HCT116 (cell line): ENCODE measurements around the gene MTUS2. TPM values are rescaled to one million over a fixed set of nuclear protein-coding genes. Genes with fewer than 3 reads are reported as not detected.

Experiments used
- ATAC-seq: fragments of 200-7000 bp; cut with Tn5 transposase; 2 replicates; pipeline ENCODE4 v1.9.1; 2020; ENCODE audit warnings: mild to moderate bottlenecking, moderate library complexity
- BruUV-seq: library from RNA; stranded (reverse); fragments of 400-500 nt; replicated peaks from 2 replicates; lab custom pipeline; 2021; lab: Mats Ljungman, UMichigan
- CTCF ChIA-PET: fragments of 300-600 bp; sonication (Branson Sonifier 250); formaldehyde crosslinking; loops from one replicate; lab custom pipeline; 2021; ENCODE audit warnings: antibody characterized with exemption; lab: Charles Lee
- POLR2A ChIA-PET: fragments of 300-600, 350-600 bp; sonication (Branson Sonifier 250); formaldehyde crosslinking; loops from one replicate; lab custom pipeline; 2021; ENCODE audit warnings: antibody characterized with exemption; lab: Charles Lee
- RAD21 ChIA-PET, 2 experiments: fragments of 300-600 bp; sonication (Branson Sonifier 250); formaldehyde crosslinking; loops; one replicate each; lab custom pipeline; 2023; ENCODE audit warnings: low total read pairs in 2 of 2; ENCODE audit not compliant: uncharacterized antibody in 2 of 2, unreplicated experiment in 2 of 2, low non-redundant PET in 1 of 2; lab: Charles Lee
- DNase-seq: peaks from one replicate; pipeline ENCODE4 v3.0.0-alpha.2; 2010; ENCODE audit warnings: low read depth, low spot score
- H2AFZ ChIP-seq: fragments of 200-600 bp; shearing (Covaris generic), sonication (generic); 2 replicates; pipeline ENCODE4 v1.6.1; 2017; ENCODE audit warnings: low read depth, mixed run types, mixed read lengths, antibody characterized with exemption, low read length; ENCODE audit not compliant: poor library complexity, severe bottlenecking
- H3K27ac ChIP-seq: 2 replicates; pipeline ENCODE4 v1.5.1; 2012; ENCODE audit warnings: low read depth, low read length
- H3K27me3 ChIP-seq: fragments of 200-600 bp; sonication (generic); 2 replicates; pipeline ENCODE4 v1.6.1; 2016; ENCODE audit warnings: mixed run types, low read length, mixed read lengths; ENCODE audit not compliant: insufficient read depth
- H3K36me3 ChIP-seq, 2 experiments: fragments of 200-500 bp in 1 of 2; fragments of 200-600 bp in 1 of 2; sonication (Bioruptor generic) in 1 of 2; sonication (generic) in 1 of 2; 2 replicates each; pipeline versions ENCODE4 v1.5.1 to v1.6.1; 2014 to 2016; ENCODE audit warnings: low read length in 2 of 2, inconsistent platforms in 1 of 2, mixed read lengths in 1 of 2, mixed run types in 1 of 2; ENCODE audit not compliant: insufficient read depth in 2 of 2, control insufficient read depth in 1 of 2
- H3K4me1 ChIP-seq, 2 experiments: fragments of 200-600 bp in 1 of 2; sonication (generic) in 1 of 2; 2 replicates each; pipeline versions ENCODE4 v1.5.1 to v1.6.1; 2012 to 2017; ENCODE audit warnings: low read length in 2 of 2, inconsistent platforms in 1 of 2, mild to moderate bottlenecking in 1 of 2, mixed read lengths in 1 of 2, mixed run types in 1 of 2, moderate library complexity in 1 of 2; ENCODE audit not compliant: insufficient read depth in 2 of 2, control insufficient read depth in 1 of 2
- H3K4me2 ChIP-seq: fragments of 200-600 bp; sonication (generic); 2 replicates; pipeline ENCODE4 v1.6.1; 2017; ENCODE audit warnings: mixed run types, low read length, mixed read lengths
- H3K4me3 ChIP-seq, 2 experiments: fragments of 200-600 bp in 1 of 2; sonication (generic) in 1 of 2; replicated peaks in 1 of 2; 2 replicates each; pipeline ENCODE4 v1.5.1; 2011 to 2016; ENCODE audit warnings: low read length in 2 of 2, control low read depth in 1 of 2, low read depth in 1 of 2, mild to moderate bottlenecking in 1 of 2, mixed read lengths in 1 of 2, mixed run types in 1 of 2
- H3K79me2 ChIP-seq: fragments of 200-600 bp; sonication (generic); 2 replicates; pipeline ENCODE4 v1.6.1; 2017; ENCODE audit warnings: mild to moderate bottlenecking, mixed run types, low read length, moderate library complexity, mixed read lengths; ENCODE audit not compliant: insufficient read depth
- H3K9ac ChIP-seq: fragments of 200-600 bp; sonication (generic); 2 replicates; pipeline ENCODE4 v1.6.1; 2016; ENCODE audit warnings: low read length, mixed read lengths
- H3K9me2 ChIP-seq: fragments of 200-600 bp; sonication (generic), shearing (Covaris generic); 2 replicates; pipeline ENCODE4 v1.6.1; 2017; ENCODE audit warnings: mixed run types, mild to moderate bottlenecking, moderate library complexity; ENCODE audit not compliant: insufficient read depth
- H3K9me3 ChIP-seq, 2 experiments: fragments of 200-500 bp in 1 of 2; fragments of 200-600 bp in 1 of 2; sonication (Bioruptor generic) in 1 of 2; sonication (generic) in 1 of 2; 2 replicates each; pipeline ENCODE4 v1.6.1; 2014 to 2017; ENCODE audit warnings: low read length in 2 of 2, mixed read lengths in 2 of 2, inconsistent platforms in 1 of 2, low read depth in 1 of 2, mild to moderate bottlenecking in 1 of 2, mixed run types in 1 of 2, moderate library complexity in 1 of 2; ENCODE audit not compliant: control insufficient read depth in 1 of 2, insufficient read depth in 1 of 2
- H4K20me1 ChIP-seq: fragments of 200-600 bp; sonication (generic), shearing (Covaris generic); 2 replicates; pipeline ENCODE4 v1.6.1; 2017; ENCODE audit warnings: mixed run types, mild to moderate bottlenecking, moderate library complexity; ENCODE audit not compliant: insufficient read depth
- CBX3 ChIP-seq: IDR thresholded peaks from 2 replicates; pipeline ENCODE4 v1.6.1; 2012; ENCODE audit warnings: low read depth
- CEBPB ChIP-seq: IDR thresholded peaks from 2 replicates; pipeline ENCODE4 v1.6.1; 2012; ENCODE audit warnings: low read depth
- ELF1 ChIP-seq: IDR thresholded peaks from 2 replicates; pipeline ENCODE4 v1.6.1; 2012; ENCODE audit warnings: low read depth, borderline replicate concordance
- FOSL1 ChIP-seq: IDR thresholded peaks from 2 replicates; pipeline ENCODE4 v1.6.1; 2012; ENCODE audit warnings: low read depth
- JUND ChIP-seq: IDR thresholded peaks from 2 replicates; pipeline ENCODE4 v1.6.1; 2012
- POLR2A ChIP-seq: IDR thresholded peaks from 2 replicates; pipeline ENCODE4 v1.7.0; 2011; ENCODE audit warnings: borderline replicate concordance; ENCODE audit not compliant: insufficient read depth, insufficient read length; ENCODE audit errors: extremely low read depth
- POLR2AphosphoS5 ChIP-seq: IDR thresholded peaks from 2 replicates; pipeline ENCODE4 v1.6.1; 2011; ENCODE audit warnings: mild to moderate bottlenecking, low read depth, low read length, moderate library complexity
- SP1 ChIP-seq: IDR thresholded peaks from 2 replicates; pipeline ENCODE4 v1.6.1; 2012; ENCODE audit warnings: low read depth
- ZFX ChIP-seq: fragments of 450-650 bp; IDR thresholded peaks from 2 replicates; pipeline ENCODE4 v1.6.1; 2017
- intact Hi-C: fragments of 100-400 bp; cut with micrococcal nuclease; formaldehyde crosslinking; loops from 2 replicates; pipeline ENCODE4 v1.10.0; 2022
- total RNA-seq: library from RNA; stranded (reverse); gene quantifications from one replicate; pipeline ENCODE4 v1.2.1, GENCODE V29; 2021; ENCODE audit not compliant: unreplicated experiment
- TF ChIP-seq, protein P1 (sequence below): IDR thresholded peaks from 2 replicates; pipeline ENCODE4 v1.6.1; 2011; ENCODE audit warnings: mild to moderate bottlenecking, low read length, moderate library complexity; ENCODE audit not compliant: insufficient replicate concordance; ENCODE audit errors: extremely low read depth
- TF ChIP-seq, protein P2 (sequence below), 3 experiments: fragments of 200-600 bp in 1 of 3; sonication (generic) in 1 of 3; IDR thresholded peaks in 2 of 3; conservative IDR thresholded peaks in 1 of 3; 2 replicates each; pipeline ENCODE4 v1.5.1; 2012 to 2017; ENCODE audit warnings: low read depth in 2 of 3, low read length in 2 of 3, antibody characterized with exemption in 1 of 3, borderline replicate concordance in 1 of 3, control low read depth in 1 of 3, mild to moderate bottlenecking in 1 of 3, mixed read lengths in 1 of 3, mixed run types in 1 of 3, moderate library complexity in 1 of 3; ENCODE audit not compliant: insufficient read depth in 1 of 3

Gene MTUS2
- total RNA-seq, 1 experiment from 2014 or later = 0.02 TPM

DNA sequence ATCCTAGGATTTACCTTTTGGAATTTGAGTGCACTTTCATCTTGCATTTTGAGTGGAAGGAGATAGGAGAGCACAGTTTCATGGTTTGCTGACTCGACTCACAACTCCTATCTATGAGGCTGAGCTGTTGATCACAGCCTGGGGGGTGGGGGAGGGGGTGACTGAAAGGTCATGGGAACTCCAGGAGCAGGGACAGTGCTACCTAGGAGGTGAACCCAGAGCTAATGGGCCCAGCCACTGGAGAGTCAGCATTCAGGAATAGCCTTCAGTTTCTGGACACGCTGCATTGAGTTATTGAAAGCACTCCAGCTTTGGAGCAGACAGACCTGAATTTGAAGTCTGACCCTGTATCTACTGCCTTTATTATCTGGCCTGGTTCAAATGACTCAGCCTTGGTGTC lies 435.4 kb downstream of the MTUS2 start:
- Histone ChIP-seq H3K9ac (no peak overlapping the region), H3K27ac (no peak overlapping the region), H3K79me2 (no peaks in the 10 kb centered on the region), H3K27me3 (peaks cover 32% of the 10 kb centered on the region), H3K4me2 (no peak overlapping the region), H3K9me3 (no peaks in the 10 kb centered on the region), H2AFZ (no peak overlapping the region), H4K20me1 (no peaks in the 10 kb centered on the region), H3K4me1 (no peaks in the 10 kb centered on the region), H3K4me3 (no peak overlapping the region), H3K9me2 (no peaks in the 10 kb centered on the region), H3K36me3 (no peaks in the 10 kb centered on the region)
- ATAC-seq (no peak), DNase-seq (no peak)
- no TSS peak for BruUV-seq
- CTCF ChIA-PET = no interaction called here
- POLR2A ChIA-PET = no interaction called here
- RAD21 ChIA-PET = no interaction called here
- TF ChIP-seq POLR2A (no peak), ELF1 (no peak), ZFX (no peak), CEBPB (no peak), CBX3 (no peak), SP1 (no peak), JUND (no peak), FOSL1 (no peak)
- TF ChIP-seq, protein P1, sequence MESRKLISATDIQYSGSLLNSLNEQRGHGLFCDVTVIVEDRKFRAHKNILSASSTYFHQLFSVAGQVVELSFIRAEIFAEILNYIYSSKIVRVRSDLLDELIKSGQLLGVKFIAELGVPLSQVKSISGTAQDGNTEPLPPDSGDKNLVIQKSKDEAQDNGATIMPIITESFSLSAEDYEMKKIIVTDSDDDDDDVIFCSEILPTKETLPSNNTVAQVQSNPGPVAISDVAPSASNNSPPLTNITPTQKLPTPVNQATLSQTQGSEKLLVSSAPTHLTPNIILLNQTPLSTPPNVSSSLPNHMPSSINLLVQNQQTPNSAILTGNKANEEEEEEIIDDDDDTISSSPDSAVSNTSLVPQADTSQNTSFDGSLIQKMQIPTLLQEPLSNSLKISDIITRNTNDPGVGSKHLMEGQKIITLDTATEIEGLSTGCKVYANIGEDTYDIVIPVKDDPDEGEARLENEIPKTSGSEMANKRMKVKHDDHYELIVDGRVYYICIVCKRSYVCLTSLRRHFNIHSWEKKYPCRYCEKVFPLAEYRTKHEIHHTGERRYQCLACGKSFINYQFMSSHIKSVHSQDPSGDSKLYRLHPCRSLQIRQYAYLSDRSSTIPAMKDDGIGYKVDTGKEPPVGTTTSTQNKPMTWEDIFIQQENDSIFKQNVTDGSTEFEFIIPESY = no peak
- intact Hi-C loops = no loop called here

GRCh38 chr13:29260684-29261083 lies 440.5 kb downstream of the MTUS2 start:
- POLR2A ChIA-PET = no interaction called here
- H3K4me1 ChIP-seq = no peaks in the 10 kb centered on the region
- H3K4me3 ChIP-seq = no peak overlapping the region
- H3K27ac ChIP-seq = no peak overlapping the region
- no peak overlapping the region for H3K4me2 ChIP-seq
- intact Hi-C loops = loop anchor here (5.0 kb wide), 1 partner anchor 448 kb away; no protein-coding TSS in a partner anchor
- no peak overlapping the region for H2AFZ ChIP-seq
- peaks cover 40% of the 10 kb centered on the region for H3K27me3 ChIP-seq
- H3K9me2 ChIP-seq = no peaks in the 10 kb centered on the region
- H3K36me3 ChIP-seq = no peaks in the 10 kb centered on the region
- RAD21 ChIA-PET = interaction anchor here in 1 of 2 experiments (0.6 kb wide), 1 partner anchor 107 kb away, joined by 4 read pairs; no protein-coding TSS in a partner anchor
- H4K20me1 ChIP-seq = no peaks in the 10 kb centered on the region
- no peak overlapping the region for H3K9ac ChIP-seq
- no TSS peak for BruUV-seq
- TF ChIP-seq POLR2AphosphoS5 = no peak
- TF ChIP-seq, protein P2, sequence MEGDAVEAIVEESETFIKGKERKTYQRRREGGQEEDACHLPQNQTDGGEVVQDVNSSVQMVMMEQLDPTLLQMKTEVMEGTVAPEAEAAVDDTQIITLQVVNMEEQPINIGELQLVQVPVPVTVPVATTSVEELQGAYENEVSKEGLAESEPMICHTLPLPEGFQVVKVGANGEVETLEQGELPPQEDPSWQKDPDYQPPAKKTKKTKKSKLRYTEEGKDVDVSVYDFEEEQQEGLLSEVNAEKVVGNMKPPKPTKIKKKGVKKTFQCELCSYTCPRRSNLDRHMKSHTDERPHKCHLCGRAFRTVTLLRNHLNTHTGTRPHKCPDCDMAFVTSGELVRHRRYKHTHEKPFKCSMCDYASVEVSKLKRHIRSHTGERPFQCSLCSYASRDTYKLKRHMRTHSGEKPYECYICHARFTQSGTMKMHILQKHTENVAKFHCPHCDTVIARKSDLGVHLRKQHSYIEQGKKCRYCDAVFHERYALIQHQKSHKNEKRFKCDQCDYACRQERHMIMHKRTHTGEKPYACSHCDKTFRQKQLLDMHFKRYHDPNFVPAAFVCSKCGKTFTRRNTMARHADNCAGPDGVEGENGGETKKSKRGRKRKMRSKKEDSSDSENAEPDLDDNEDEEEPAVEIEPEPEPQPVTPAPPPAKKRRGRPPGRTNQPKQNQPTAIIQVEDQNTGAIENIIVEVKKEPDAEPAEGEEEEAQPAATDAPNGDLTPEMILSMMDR (IDR thresholded peaks at IDR 0.05 in 2 of 3, conservative IDR thresholded peaks at IDR 0.05 in 1 of 3; ENCODE audit: borderline replicate concordance in 1 of 3, insufficient read depth in 1 of 3, low read depth in 2 of 3, low read length in 2 of 3) = peak in 2 of 3 experiments; percentile 13 to 19; a peak in 1 of 6 replicates
- H3K79me2 ChIP-seq = no peaks in the 10 kb centered on the region
- H3K9me3 ChIP-seq = no peaks in the 10 kb centered on the region
- ATAC-seq (no peak), DNase-seq (no peak)
- CTCF ChIA-PET = no interaction called here
